HepG2 (cell line): ENCODE measurements around the gene ARHGDIA.

Experiments
- BRD4 ChIP-seq: sonication (generic); formaldehyde crosslinking; IDR thresholded peaks from 2 replicates; pipeline ENCODE4 v1.4.0; 2020; ENCODE audit warnings: missing genetic modification reagents
- CHD2 ChIP-seq: IDR thresholded peaks from 2 replicates; pipeline ENCODE4 v1.6.1; 2011; ENCODE audit warnings: low read depth, low read length, improper control_type of control experiment
- MAX ChIP-seq: IDR thresholded peaks from 2 replicates; pipeline ENCODE4 v1.6.1; 2012; ENCODE audit warnings: inconsistent platforms
- NAIF1 ChIP-seq: sonication (generic); formaldehyde crosslinking; IDR thresholded peaks from 2 replicates; pipeline ENCODE4 v1.5.0; 2020; ENCODE audit warnings: mild to moderate bottlenecking, missing genetic modification reagents, borderline replicate concordance
- POLR2A ChIP-seq, 2 experiments: IDR thresholded peaks; 2 replicates each; pipeline ENCODE4 v1.6.1; 2011; ENCODE audit warnings: low read depth in 2 of 2, low read length in 2 of 2, mild to moderate bottlenecking in 1 of 2, moderate library complexity in 1 of 2; ENCODE audit not compliant: insufficient read depth in 1 of 2
- ZNF3 ChIP-seq: IDR thresholded peaks from 2 replicates; pipeline ENCODE4 v1.7.0; 2017; ENCODE audit warnings: inconsistent platforms

DNA sequence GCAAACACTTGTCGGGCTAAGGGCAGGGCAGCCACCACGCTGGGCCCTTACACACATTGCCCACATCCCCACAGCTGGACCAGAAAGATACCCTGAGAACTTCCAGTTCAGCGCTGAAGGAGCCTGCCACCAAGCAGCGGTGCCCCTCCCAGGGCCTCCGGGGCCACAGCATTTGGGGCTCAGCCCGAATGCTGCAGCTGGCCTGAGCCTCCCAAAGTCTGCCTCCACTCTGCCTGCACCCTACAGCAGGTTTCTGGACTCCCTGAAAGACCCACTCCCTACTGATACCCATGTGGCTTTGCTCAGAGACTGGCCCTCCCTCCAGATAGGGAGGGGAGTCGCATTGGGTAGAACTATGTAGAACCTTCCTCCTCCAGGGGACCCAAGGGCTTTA lies 39.6 kb downstream of the ARHGDIA start:
- TF ChIP-seq POLR2A (IDR thresholded peaks at IDR 0.05; ENCODE audit: insufficient read depth in 1 of 2, low read depth in 2 of 2, low read length in 2 of 2) (no peak), ZNF3 (CRISPR knock-in tag) (no peak), BRD4 (no peak), NAIF1 (CRISPR knock-in tag) (no peak), MAX (no peak), CHD2 (no peak)
